Body of pancreas (tissue), 4 donors: Measurements from ENCODE around the gene CD6. TPM values are rescaled to one million over a fixed set of nuclear protein-coding genes. Genes with fewer than 3 reads are reported as not detected.

Experiments
- ATAC-seq: fragments of 150-250 bp; one replicate; pipeline ENCODE4 v1.9.1; 2016
- DNase-seq, 4 donors: peaks; one replicate each; pipeline ENCODE4 v3.0.0-alpha.2; 2019
- H3K27ac ChIP-seq, 4 donors: fragments of 200-600 bp; sonication (generic); 1 replicate in 3 of 4; 2 replicates in 1 of 4; pipeline versions ENCODE4 v1.5.1 to v1.6.1; 2016 to 2019; ENCODE audit warnings: mild to moderate bottlenecking in 1 of 4, mixed read lengths in 1 of 4, moderate library complexity in 1 of 4
- H3K27me3 ChIP-seq, 2 donors: fragments of 200-600 bp; sonication (generic); one replicate each; pipeline ENCODE4 v1.6.0; 2016; ENCODE audit warnings: mild to moderate bottlenecking in 1 of 2
- H3K36me3 ChIP-seq, 2 donors: fragments of 200-600 bp; sonication (generic); replicated peaks in 1 of 2; 2 replicates each; pipeline ENCODE4 v1.5.1; 2016; ENCODE audit warnings: low read depth in 2 of 2; ENCODE audit not compliant: insufficient read depth in 1 of 2
- H3K4me1 ChIP-seq: fragments of 200-600 bp; sonication (generic); one replicate; pipeline ENCODE4 v1.6.0; 2016
- H3K4me3 ChIP-seq, 2 donors: fragments of 200-600 bp; sonication (generic); 1 replicate in 1 of 2; 2 replicates in 1 of 2; pipeline ENCODE4 v1.5.1; 2016 to 2019
- H3K9me3 ChIP-seq, 3 donors: fragments of 200-600 bp; sonication (generic); 1 replicate in 2 of 3; 2 replicates in 1 of 3; pipeline ENCODE4 v1.5.1; 2016
- CTCF ChIP-seq, 7 experiments: fragments of 450-650 bp in 4 of 7; fragments of 200-600 bp in 3 of 7; sonication (generic) in 3 of 7; IDR thresholded peaks; one replicate each; pipeline ENCODE4 v1.5.1; 2016 to 2019; ENCODE audit warnings: antibody characterized with exemption in 7 of 7
- POLR2A ChIP-seq, 3 donors: fragments of 450-650 bp; IDR thresholded peaks; one replicate each; pipeline ENCODE4 v1.6.1; 2016; ENCODE audit warnings: antibody characterized with exemption in 3 of 3, mild to moderate bottlenecking in 2 of 3
- WGBS, 2 donors: methylation state at CpG; one replicate each; pipeline ENCODE4 v1.1.5; 2017; 5-methylcytosine and 5-hydroxymethylcytosine counted together
- intact Hi-C: fragments of 100-400 bp; cut with DNase I; formaldehyde crosslinking; loops from one replicate; pipeline ENCODE4 v1.15.1; 2023
- total RNA-seq, 2 donors: library from RNA; depleted of rRNA; stranded (reverse); fragments of >200 nt; gene quantifications; one replicate each; pipeline ENCODE4 v1.1.0, GENCODE V29; 2016

Gene CD6
- total RNA-seq, 2 donors from 2014 or later: 1.0 to 3.3 TPM

DNA sequence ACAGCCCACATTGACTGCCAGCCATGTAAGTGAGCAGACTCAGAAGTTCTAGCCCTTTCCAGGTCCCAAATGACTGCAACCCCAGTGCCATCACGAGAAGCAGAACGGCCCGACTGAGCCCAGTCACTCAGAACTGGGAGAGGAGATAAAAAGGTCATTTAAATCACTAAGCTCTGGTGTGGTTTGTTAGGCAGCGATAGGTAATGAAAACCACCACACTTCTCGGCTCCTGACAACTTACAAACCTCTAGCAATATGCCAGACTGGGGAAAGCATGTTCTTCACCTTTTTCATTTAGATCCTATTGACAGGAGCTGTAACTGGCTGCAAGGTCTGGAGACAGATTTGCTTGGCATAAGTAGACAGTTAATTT, 26.2 kb upstream of the CD6 start:
- ATAC-seq: no peak
- Histone ChIP-seq H3K4me3 (no peak overlapping the region), H3K9me3 (no peaks in the 10 kb centered on the region), H3K4me1 (peaks cover 7% of the 10 kb centered on the region), H3K27me3 (no peaks in the 10 kb centered on the region), H3K36me3 (no peaks in the 10 kb centered on the region), H3K27ac (no peak overlapping the region)
- WGBS, 2 donors: 72 to 89% methylated on average over 5 of the region's 5 CpGs
- TF ChIP-seq CTCF (IDR thresholded peaks at IDR 0.05) (no peak), POLR2A (IDR thresholded peaks at IDR 0.05) (no peak)
- DNase-seq: no peak
- intact Hi-C loops: no loop called here

GRCh38 chr11:60946601-60947264, 24.7 kb upstream of the CD6 start:
- Histone ChIP-seq H3K27ac (no peak overlapping the region), H3K9me3 (no peaks in the 10 kb centered on the region), H3K4me1 (peaks cover 7% of the 10 kb centered on the region), H3K36me3 (no peaks in the 10 kb centered on the region), H3K4me3 (no peak overlapping the region), H3K27me3 (peaks cover 0 to 5% of the 10 kb centered on the region in 2 donors)
- DNase-seq (no peak), ATAC-seq (no peak)
- intact Hi-C loops: no loop called here
- WGBS, 2 donors: 74% methylated on average over 7 to 14 of the region's 15 CpGs
- TF ChIP-seq CTCF (IDR thresholded peaks at IDR 0.05): no peak
- TF ChIP-seq POLR2A (IDR thresholded peaks at IDR 0.05): no peak

GRCh38 chr11:60947700-60948099, 23.8 kb upstream of the CD6 start:
- no peaks in the 10 kb centered on the region for H3K36me3 ChIP-seq
- TF ChIP-seq POLR2A (IDR thresholded peaks at IDR 0.05): no peak
- TF ChIP-seq CTCF (IDR thresholded peaks at IDR 0.05): no peak
- H3K4me3 ChIP-seq: no peak overlapping the region
- ATAC-seq (no peak), DNase-seq (no peak)
- H3K27me3 ChIP-seq: peaks cover 0 to 5% of the 10 kb centered on the region in 2 donors
- no peaks in the 10 kb centered on the region for H3K4me1 ChIP-seq
- H3K9me3 ChIP-seq: no peaks in the 10 kb centered on the region
- WGBS, 2 donors: 32 to 35% methylated on average over 2 of the region's 2 CpGs
- H3K27ac ChIP-seq: no peak overlapping the region
- intact Hi-C loops: no loop called here

DNA sequence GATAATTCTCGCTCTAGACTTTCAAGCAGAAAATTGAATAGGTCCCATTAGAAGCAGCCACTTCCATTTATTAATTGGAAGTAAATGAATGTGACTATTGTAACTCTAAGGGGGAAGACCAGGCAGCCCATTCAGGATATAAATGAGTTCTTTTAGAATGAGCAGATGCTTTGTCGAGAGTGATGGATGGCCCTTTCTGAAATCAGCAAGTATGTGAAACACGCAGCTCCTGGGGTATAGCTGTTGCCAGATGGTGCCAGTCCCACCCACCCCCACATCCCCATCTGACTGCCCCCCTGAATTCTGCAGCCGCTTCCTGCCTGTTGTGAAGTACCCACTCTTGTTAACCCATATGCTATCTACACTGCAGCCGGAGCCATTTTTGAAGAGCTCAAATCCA, 23.2 kb upstream of the CD6 start:
- WGBS, 2 donors: 47 to 55% methylated on average over 4 to 5 of the region's 5 CpGs
- no peak overlapping the region for H3K4me3 ChIP-seq
- DNase-seq (no peak), ATAC-seq (no peak)
- TF ChIP-seq POLR2A (IDR thresholded peaks at IDR 0.05): no peak
- TF ChIP-seq CTCF (IDR thresholded peaks at IDR 0.05): no peak
- H3K9me3 ChIP-seq: no peaks in the 10 kb centered on the region
- intact Hi-C loops: no loop called here
- H3K4me1 ChIP-seq: no peaks in the 10 kb centered on the region
- H3K27ac ChIP-seq: no peak overlapping the region
- H3K27me3 ChIP-seq: peaks cover 0 to 5% of the 10 kb centered on the region in 2 donors
- no peaks in the 10 kb centered on the region for H3K36me3 ChIP-seq

- H3K4me3 ChIP-seq: no peak overlapping the region
- 70 to 83% methylated on average over 6 of the region's 6 CpGs for WGBS, 2 donors
- no peak overlapping the region for H3K27ac ChIP-seq
- peaks cover 0 to 5% of the 10 kb centered on the region in 2 donors for H3K27me3 ChIP-seq
- DNase-seq: no peak
- intact Hi-C loops: no loop called here
- TF ChIP-seq POLR2A (IDR thresholded peaks at IDR 0.05) (no peak), CTCF (IDR thresholded peaks at IDR 0.05) (no peak)
- no peaks in the 10 kb centered on the region for H3K36me3 ChIP-seq
- H3K4me1 ChIP-seq: no peaks in the 10 kb centered on the region
- no peak for ATAC-seq
- H3K9me3 ChIP-seq: no peaks in the 10 kb centered on the region
These were observed 21.5 kb upstream of the CD6 start for GRCh38 chr11:60950024-60950423.
